ENCODE results near the gene SMIM14. TPM values are rescaled to one million over a fixed set of nuclear protein-coding genes. Genes with fewer than 3 reads are reported as not detected.

Gene SMIM14
- total and polyA plus RNA-seq, 2 of the 8 experiments (the other 6 are each of a cell fraction or from before 2014, with no cell fraction given), result 29.1 to 31.0 TPM

GRCh38 chr4:39668887-39669286, 30.2 kb upstream of the SMIM14 start:
- Histone ChIP-seq H3K4ac (replicated peaks; ENCODE audit: insufficient read length, low read depth, low read length) (no peak overlapping the region), H4K20me1 (replicated peaks in 1 of 2; ENCODE audit: control insufficient read depth in 1 of 2, insufficient read depth in 2 of 2, low read length in 2 of 2) (no peaks in the 10 kb centered on the region), H4K91ac (replicated peaks; ENCODE audit: insufficient read length, low read length) (no peak overlapping the region), H2AK5ac (ENCODE audit: low read depth, low read length) (no peak overlapping the region), H2BK15ac (ENCODE audit: low read length) (no peak overlapping the region), H2BK5ac (ENCODE audit: low read depth, low read length) (no peak overlapping the region), H2BK20ac (ENCODE audit: low read length) (no peak overlapping the region), H3K18ac (ENCODE audit: extremely low read depth, low read length) (no peak overlapping the region), H3K79me2 (ENCODE audit: control insufficient read depth in 1 of 2, insufficient read depth in 2 of 2, low read length in 2 of 2) (no peaks in the 10 kb centered on the region), H3K27ac (ENCODE audit: low read depth, low read length) (no peak overlapping the region), H3K36me3 (ENCODE audit: control insufficient read depth in 2 of 4, insufficient read depth in 4 of 4, low read length in 3 of 4) (no peaks in the 10 kb centered on the region), H3K79me1 (ENCODE audit: low read depth, low read length) (no peaks in the 10 kb centered on the region), H3K4me2 (ENCODE audit: insufficient read depth in 1 of 2, low read depth in 2 of 2, low read length in 2 of 2) (no peak overlapping the region), H4K8ac (ENCODE audit: extremely low read depth, insufficient read depth, low read length) (no peak overlapping the region), H3K4me1 (replicated peaks in 1 of 4; ENCODE audit: control insufficient read depth in 3 of 4, insufficient read depth in 4 of 4, low read length in 3 of 4) (no peaks in the 10 kb centered on the region), H2BK120ac (replicated peaks; ENCODE audit: low read depth, low read length) (no peak overlapping the region), H3K23me2 (ENCODE audit: low read depth, low read length) (no peaks in the 10 kb centered on the region), H3K9ac (replicated peaks in 1 of 4; ENCODE audit: extremely low read depth in 1 of 4, low read depth in 3 of 4, low read length in 3 of 4) (no peak overlapping the region), H3K14ac (ENCODE audit: insufficient read length) (no peak overlapping the region), H3K27me3 (replicated peaks in 1 of 4; ENCODE audit: control insufficient read depth in 3 of 4, extremely low read depth in 1 of 4, insufficient read depth in 3 of 4, low read length in 3 of 4) (no peaks in the 10 kb centered on the region), H3K4me3 (ENCODE audit: extremely low read depth in 1 of 4, insufficient read depth in 2 of 4, low read depth in 3 of 4, low read length in 4 of 4) (no peak overlapping the region), H2BK12ac (ENCODE audit: low read depth, low read length) (no peak overlapping the region), H2AFZ (ENCODE audit: low read length) (no peak overlapping the region), H3K9me3 (ENCODE audit: insufficient read depth in 2 of 2, low read depth in 1 of 2, low read length in 1 of 2) (no peaks in the 10 kb centered on the region), H3K23ac (ENCODE audit: insufficient read length) (no peak overlapping the region), H3K56ac (replicated peaks; ENCODE audit: insufficient read length, low read depth, low read length) (no peak overlapping the region), H4K5ac (ENCODE audit: insufficient read length, low read depth, low read length) (no peak overlapping the region)
- no peak for TF ChIP-seq EZH2 (IDR thresholded peaks at IDR 0.05; ENCODE audit: low read depth, low read length, severe bottlenecking)
- TF ChIP-seq SUZ12 (IDR thresholded peaks at IDR 0.05; ENCODE audit: low read length), result no peak
- TF ChIP-seq BACH1 (IDR thresholded peaks at IDR 0.05; ENCODE audit: low read length), result no peak
- no peak for TF ChIP-seq CBX8 (IDR thresholded peaks at IDR 0.05; ENCODE audit: borderline replicate concordance, low read depth, low read length)
- no peak for TF ChIP-seq NANOG (IDR thresholded peaks at IDR 0.05; ENCODE audit: insufficient read depth, low read depth, low read length, poor library complexity, severe bottlenecking)
- TF ChIP-seq SP1 (IDR thresholded peaks at IDR 0.05; ENCODE audit: low read depth, low read length), result no peak
- WGBS, 2 experiments (ENCODE audit: extremely low coverage in 1 of 2, insufficient coverage in 1 of 2, insufficient read length in 1 of 2, insufficient replicate concordance in 2 of 2, low coverage in 1 of 2, low lambda C conversion rate in 2 of 2, missing lambda C conversion rate in 1 of 2), result 86% methylated on average over 2 of the region's 2 CpGs; no CpG with 5 or more reads in 1 of the 2 experiments
- POLR2A ChIA-PET (ENCODE audit: partially characterized antibody), result interaction anchor here (1.1 kb wide), 1 partner anchor 12 kb away, joined by 5 read pairs; no protein-coding TSS in a partner anchor
- no peak for FAIRE-seq
- DNase-seq (ENCODE audit: low read depth in 1 of 2, low spot score in 2 of 2), result no peak
- CTCF ChIA-PET (ENCODE audit: partially characterized antibody), result interaction anchor here (0.6 to 1.0 kb wide), 3 partner anchors 38 to 1174 kb away, joined by 3 to 6 read pairs (median 4); no protein-coding TSS in a partner anchor
